Measurements from ENCODE around the gene SARDH.

The SARDH gene

GRCh38 chr9:133701321-133701980, 36.7 kb downstream of the SARDH start:
- DNase-seq = peak; percentile 65

GRCh38 chr9:133700819-133701320, 37.3 kb downstream of the SARDH start:
- DNase-seq = peak; percentile 78

DNA sequence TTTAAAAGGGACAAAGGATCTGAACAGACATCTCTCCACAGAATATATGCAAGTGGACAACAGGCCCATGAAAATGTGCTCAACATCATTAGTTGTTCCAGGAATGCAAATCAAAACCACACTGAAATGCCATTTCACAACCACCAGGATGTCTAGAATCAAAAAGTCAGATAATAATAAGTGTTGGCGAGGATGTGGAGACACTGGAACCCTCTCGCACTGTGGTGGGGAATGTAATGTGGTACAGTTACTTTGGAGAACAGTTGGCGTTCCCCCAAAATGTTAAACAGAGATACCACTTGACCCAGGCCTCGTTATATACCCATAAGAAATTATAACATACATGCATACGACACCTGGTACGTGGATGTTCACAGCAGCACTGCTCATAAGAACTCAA, 38.6 kb downstream of the SARDH start:
- no peak for DNase-seq

- DNase-seq = no peak
Observed at GRCh38 chr9:133696071-133696472, 42.1 kb downstream of the SARDH start.

- DNase-seq = peak; percentile 72
Observed at GRCh38 chr9:133694686-133695085, 43.5 kb downstream of the SARDH start.

GRCh38 chr9:133693703-133694529, 44.2 kb downstream of the SARDH start:
- DNase-seq = no peak

GRCh38 chr9:133693116-133693515, 45.0 kb downstream of the SARDH start:
- DNase-seq = no peak

DNA sequence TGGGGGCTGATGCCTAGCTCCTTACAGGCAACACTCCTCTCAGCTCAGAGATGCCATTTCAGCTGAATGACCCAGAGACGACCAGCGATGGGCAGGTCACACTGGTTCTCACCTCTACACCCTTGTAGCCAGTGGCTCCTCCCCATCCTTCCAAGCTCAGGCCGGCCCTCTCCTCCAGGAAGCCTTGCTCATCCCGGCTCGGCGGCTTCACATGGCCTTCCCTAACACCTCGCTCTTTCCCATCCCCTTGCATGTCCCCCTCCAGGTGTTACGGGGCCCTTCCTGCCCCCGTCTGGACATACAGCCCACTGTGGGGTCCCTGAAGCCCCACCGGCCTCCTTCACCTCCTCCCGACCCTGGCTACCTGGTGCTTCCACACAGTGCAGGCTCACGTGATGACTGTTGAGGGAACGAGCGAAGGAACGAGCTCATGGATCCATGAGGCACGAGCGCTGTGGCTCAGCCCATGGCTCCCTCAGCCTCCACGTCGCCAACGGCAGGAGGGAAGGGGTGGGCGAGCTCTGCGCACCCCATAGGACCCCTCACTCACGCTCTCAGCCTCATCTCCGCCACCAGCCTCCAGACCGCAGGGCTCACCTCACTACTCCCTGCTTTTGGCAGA, 45.7 kb downstream of the SARDH start:
- no peak for DNase-seq

DNA sequence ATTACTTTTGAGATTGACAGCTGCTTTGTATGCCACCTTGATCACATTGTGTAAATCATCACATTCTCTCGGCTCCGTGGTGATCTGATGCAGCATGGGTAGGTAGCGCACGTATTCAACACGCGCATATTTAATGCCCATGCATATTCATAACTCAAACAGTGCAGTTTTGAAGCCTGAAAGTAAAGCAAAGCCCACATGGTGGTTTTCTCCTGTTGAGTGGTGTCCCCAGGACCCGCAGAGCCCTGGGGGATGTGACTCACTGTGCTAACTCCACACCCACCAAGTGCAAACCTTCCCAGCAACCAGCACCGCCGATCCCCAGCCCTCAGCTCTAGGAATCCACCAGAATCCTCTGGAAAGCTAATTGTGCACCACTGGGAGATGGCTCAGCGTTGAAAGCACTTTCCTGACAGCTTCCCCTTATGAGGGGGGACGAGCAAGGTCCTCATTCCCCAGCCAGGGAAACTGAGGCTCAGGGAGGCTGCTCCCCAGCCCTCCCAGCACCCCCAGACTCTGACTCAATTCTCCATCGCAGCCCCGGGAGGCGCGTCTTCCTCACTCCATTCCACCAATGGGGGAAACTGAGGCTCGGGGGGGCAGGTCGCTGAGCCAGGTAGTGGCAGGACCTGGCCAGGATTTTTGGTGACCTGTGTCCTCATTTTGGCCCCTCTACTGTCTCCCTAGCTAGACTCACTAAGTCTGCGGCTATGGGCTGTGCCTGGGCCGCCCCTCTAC, 46.4 kb downstream of the SARDH start:
- no peak for DNase-seq

GRCh38 chr9:133691191-133691590, 47.0 kb downstream of the SARDH start:
- no peak for DNase-seq

- no peak for DNase-seq
Observed at GRCh38 chr9:133690081-133690561, 48.0 kb downstream of the SARDH start.

DNA sequence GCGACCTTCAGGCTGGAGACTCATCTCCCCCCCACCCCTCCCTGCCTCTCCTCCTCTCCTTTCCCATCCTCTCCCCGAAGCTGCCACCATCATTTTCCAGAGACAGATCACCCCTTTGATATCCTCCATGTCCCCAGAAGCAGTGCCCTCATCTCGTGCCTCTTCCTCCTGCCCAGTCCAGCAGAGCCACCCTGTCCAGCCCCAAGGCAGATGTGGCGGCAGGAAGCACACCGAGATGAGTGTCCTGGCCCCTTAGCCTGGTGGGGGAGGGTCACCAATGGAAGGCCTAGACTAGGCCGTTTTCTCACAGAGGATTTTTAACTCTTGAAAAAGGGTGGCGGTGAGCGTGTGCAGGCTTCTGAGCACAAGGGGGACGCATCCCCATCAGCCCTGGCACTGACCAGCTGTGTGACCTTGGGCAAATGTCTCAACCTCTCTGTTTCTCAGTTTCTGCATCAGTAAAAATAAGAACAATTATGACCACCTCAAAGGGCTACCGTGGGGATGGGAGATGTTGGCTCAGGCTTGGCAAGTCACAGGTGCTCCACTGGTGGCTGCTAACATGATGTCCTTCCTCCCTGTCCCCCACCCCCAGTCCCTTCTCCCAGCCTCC, 48.9 kb downstream of the SARDH start:
- no peak for DNase-seq

DNA sequence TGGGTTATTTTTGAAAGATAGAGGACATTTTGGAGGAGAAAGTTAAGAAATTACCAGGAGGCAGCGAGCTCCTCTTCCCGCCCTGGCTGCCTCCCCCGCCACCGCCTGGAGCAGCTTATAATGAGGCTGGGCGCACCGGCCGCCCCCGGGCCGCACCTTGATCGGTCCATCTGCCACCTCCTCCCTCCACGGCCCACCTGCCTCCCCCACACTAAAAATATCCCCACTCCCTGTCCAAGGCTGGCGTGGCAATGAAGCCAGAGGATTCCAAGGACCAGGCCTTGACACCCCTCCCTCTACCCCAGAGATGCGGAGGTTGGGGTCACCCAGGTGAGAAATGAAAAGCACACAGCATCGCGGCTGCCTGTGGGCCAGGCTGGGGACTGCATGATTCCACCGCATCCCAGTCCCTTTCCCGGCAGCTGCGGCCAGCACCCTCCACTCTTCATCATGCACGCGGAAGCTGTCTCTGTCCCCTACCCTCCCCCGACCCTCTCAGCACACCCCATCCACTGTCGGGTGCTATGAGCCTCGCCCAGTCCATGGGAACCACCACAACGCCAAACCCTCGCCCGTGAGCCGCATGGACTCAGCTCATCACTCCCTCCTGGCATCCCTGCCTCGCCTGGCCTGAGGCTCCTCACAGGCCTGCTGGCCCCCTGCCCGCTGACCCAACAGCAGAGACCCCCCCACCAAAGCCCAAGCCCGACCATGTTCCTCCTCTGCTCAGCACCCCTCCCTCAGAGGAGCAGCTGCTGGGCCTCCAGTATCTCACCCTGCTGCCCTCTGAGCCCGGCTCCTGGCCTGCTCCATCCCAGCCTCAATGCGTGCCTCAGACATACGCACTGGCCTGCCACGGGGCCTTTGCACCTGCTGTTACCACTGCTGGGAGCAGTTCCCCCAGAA, 50.0 kb downstream of the SARDH start:
- DNase-seq = no peak

DNA sequence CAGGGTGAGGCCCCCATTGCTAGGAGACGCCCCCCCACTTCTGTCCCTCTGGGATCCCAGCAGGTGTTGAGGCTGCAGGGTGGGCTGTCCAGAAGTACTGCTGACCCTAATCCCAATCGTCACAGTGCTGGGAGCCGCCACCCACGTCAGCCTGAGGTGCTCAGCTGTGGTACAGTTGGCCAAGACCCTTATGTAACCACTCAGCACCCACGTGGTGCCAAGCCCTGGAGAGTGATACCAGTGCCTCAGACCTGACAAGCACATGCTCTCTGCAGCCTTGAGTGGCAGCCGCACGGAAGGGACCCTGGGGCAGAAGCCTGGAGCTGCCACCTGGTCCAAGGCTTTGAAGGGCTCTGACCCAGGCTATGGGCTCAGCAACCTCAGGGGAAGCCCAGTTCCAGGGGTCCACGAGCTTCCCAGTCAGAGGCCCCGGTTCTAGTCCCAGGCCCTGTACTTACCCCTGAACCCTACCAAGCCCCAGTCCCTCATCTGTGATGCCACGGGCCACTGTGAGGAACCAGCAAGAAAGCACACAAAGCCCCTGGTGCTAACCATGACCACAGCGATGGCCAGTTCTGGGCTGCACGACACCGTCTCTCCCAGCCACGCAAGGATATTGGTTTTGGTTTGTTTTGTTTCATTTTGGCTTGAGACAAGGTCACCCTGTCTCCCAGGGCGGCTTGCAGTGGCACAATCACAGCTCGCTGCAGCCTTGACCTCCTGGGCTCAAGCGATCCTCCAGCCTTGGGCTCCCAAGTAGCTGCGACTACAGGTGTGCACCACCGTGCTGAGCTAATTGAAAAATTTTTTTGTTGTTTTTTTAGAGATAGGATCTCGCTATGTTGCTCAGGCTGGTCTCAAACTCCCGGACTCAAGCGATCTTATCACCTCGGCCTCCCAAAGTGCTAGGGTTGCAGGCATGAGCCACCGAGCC, 51.2 kb downstream of the SARDH start:
- DNase-seq = no peak

DNA sequence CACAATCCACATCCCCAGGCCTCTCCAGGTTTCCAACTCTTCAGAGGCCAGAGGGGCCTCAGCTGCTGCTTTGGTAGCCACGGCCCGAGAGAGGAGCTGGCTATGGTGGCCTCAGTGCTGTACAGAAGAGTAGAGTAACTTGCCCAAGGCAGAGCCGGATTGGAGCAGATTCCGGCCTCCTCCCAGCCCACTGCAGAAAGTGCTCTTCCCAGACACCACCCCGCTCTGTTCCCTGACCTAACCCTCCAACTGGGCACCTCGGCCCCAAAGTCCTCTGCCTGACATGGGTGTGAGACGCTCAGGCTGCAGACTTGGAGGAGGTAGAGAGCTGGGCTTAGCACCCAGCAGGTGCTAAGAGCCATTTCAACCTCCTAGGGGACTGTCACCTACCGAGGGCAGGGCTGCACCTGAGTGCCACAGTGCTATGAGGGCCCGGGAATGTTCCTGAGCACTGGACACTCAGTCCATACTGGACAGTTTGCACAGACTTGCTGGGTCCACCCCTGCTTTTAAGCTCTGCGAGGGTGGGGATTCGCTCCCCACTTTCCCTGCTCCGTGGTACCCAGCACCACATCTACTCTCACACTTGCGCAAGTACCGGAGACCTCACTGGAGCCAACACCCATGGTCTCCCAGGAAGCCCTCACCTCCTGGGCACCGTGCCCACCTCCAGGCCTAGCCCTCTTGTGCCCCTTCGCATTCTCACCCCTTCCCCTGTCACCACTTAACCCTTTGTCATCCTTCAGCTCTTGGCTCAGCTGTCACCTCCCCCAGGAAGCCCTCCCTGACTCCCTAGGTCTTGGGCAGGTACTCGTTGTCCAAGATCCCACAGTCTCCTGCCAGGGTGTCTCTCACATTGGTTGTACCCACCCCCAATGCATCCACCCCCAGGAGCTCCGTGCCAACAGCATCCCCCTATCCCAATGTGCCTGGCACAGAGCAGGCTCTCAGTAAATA, 52.2 kb downstream of the SARDH start:
- no peak for DNase-seq

DNA sequence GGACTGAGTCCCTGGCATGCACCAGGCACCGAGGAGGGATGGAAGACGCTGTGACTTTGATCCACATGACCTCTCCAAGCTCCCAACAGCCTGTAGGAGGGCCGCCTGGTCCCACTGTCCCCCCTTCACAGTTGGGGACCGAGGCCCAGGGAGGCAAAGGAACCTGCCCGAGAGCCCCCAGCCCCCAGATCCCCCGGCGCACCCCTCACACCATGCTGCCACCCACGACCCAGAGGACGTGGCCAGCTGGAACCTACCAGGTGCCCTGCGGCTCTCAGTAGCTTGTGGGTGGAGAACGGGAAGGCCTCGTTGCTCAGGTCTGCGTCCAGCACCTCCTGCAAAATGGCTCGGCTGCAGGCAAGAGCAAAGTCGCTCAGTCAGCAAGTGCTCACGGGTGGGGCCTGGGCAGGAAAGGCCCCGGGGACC, 53.2 kb downstream of the SARDH start:
- no peak for DNase-seq

DNA sequence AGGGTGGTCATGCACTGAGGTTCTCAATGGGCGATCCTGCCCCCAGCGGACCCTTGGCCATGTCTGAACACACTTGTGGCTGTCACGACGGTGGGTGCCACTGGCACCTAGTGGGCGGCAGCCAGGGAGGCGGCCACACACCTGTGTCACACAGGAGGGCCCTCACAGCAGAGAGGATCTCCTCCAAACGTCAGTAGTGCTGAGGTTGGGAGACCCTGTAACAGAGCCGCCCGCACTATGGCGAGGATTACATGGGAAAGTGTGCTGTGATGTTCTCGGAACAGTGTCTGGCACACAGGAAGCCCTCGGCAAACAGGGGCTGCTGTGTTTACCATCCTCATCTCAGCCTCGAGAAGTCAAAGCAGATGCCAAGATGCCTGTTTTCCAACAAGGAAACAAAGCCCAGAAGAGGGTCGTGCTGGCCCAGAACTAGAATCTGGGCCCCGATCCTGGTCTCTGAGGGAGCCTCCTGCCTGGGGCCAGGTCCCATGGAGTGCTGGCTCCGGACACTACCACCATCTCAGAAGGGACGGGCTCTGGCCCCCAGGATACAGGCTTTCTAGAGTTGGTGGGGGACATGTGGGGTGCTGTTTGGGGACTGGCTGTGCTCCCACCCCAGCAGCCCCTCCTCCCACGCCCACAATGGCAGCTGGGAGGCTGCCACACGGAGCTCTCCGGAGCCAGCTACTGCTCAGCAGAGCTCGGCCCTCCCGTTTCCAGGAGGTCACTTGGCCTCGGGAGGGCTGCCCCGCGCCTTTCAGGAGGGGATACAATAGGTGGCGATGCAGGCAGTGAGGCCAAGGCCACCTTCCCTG, 53.8 kb downstream of the SARDH start:
- DNase-seq = no peak

DNA sequence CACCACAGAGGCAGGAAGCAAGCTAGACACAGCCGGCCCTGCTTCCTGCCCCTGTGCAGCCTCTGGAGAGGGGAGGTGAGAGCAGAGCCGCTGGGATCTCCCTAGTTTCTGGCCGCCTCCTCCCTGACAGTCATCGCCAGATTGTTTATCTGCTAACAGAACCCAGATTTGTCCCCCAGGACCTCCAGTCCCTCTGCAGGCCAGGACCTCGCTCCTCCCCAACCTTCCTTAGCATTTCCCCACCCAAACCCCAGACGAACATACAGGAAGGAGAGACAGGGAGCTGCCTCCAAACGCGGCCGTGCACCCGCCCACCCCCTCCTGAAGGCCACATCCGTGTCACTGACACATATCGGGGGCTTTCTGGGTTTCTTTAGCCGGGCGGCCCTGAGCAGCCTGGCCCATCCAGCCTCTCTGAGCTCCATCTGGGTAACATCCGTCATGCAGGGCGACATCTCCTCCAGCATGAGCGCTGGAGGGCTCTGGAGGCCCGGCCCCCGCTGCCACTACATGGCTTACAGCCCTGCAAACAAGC, 54.5 kb downstream of the SARDH start:
- peak; percentile 51 for DNase-seq

Measured in NCI-H1694 (cell line).